Measurements from ENCODE around the gene MUS81.

- TF ChIP-seq CTCF (IDR thresholded peaks at IDR 0.05) (no peak), POLR2A (IDR thresholded peaks at IDR 0.05) (no peak)
Observed at GRCh38 chr11:65853246-65853979, 6.8 kb upstream of the MUS81 start.

Data from ovary (tissue), 3 donors.